HG03469 (cell line): ENCODE measurements around the gene COG3.
A peak's percentile ranks its signal among the peaks of the same experiment; 100 is the strongest.
"Not testable (repeated sequence)": the region's sequence is repeated elsewhere in the genome, so short reads cannot be mapped to it uniquely, and the experiment has no call there.

ENCODE experiments used
- ATAC-seq: cut with Tn5 transposase; IDR thresholded peaks from one replicate; pipeline ENCODE4 v1.9.1; 2021; ENCODE audit warnings: mild to moderate bottlenecking, moderate library complexity, moderate number of reproducible peaks; ENCODE audit not compliant: unreplicated experiment

COG3 gene

GRCh38 chr13:45464687-45465453, at the start of gene COG3:
Gene COG3 (plus strand): TSS chr13:45464939. CDS start chr13:45465037, 98 bp downstream.
- peak; percentile 76 for ATAC-seq

- ATAC-seq = no peak
Measured at GRCh38 chr13:45415112-45415511, 49.6 kb upstream of the COG3 start.

- ATAC-seq = no peak
Measured at GRCh38 chr13:45416516-45417128, 48.1 kb upstream of the COG3 start.

GRCh38 chr13:45417790-45418534, 46.8 kb upstream of the COG3 start, which contains the start of gene SLC25A30:
Gene SLC25A30 (minus strand): TSS chr13:45418373. CDS start chr13:45411425, 6,948 bp downstream.
- peak; percentile 74 for ATAC-seq

- not testable (repeated sequence) for ATAC-seq
Measured at GRCh38 chr13:45419389-45419788, 45.4 kb upstream of the COG3 start.

- ATAC-seq = no peak
Measured at GRCh38 chr13:45419945-45420344, 44.8 kb upstream of the COG3 start.

- no peak for ATAC-seq
Measured at GRCh38 chr13:45422731-45423292, 41.9 kb upstream of the COG3 start.

- not testable (repeated sequence) for ATAC-seq
Measured at GRCh38 chr13:45426056-45426841, 38.5 kb upstream of the COG3 start.

GRCh38 chr13:45432737-45433380, 31.9 kb upstream of the COG3 start:
- ATAC-seq = no peak

- no peak for ATAC-seq
Measured at GRCh38 chr13:45433381-45433790, 31.4 kb upstream of the COG3 start.

- ATAC-seq = no peak
Measured at GRCh38 chr13:45434556-45435371, 30.0 kb upstream of the COG3 start.

- no peak for ATAC-seq
Measured at GRCh38 chr13:45436332-45436731, 28.4 kb upstream of the COG3 start.

GRCh38 chr13:45436953-45437352, 27.8 kb upstream of the COG3 start:
- ATAC-seq = no peak

- ATAC-seq = no peak
Measured at GRCh38 chr13:45437947-45438346, 26.8 kb upstream of the COG3 start.

- ATAC-seq = no peak
Measured at GRCh38 chr13:45439008-45439407, 25.7 kb upstream of the COG3 start.

GRCh38 chr13:45439781-45440462, 24.8 kb upstream of the COG3 start:
- ATAC-seq = no peak

GRCh38 chr13:45441633-45442032, 23.1 kb upstream of the COG3 start:
- ATAC-seq = peak; percentile 66

GRCh38 chr13:45445053-45445452, 19.7 kb upstream of the COG3 start:
- ATAC-seq = no peak

- no peak for ATAC-seq
Measured at GRCh38 chr13:45446181-45446580, 18.6 kb upstream of the COG3 start.
